ENCODE data around the gene PTPRG. TPM values are rescaled to one million over a fixed set of nuclear protein-coding genes. Genes with fewer than 3 reads are reported as not detected.
A peak's percentile ranks its signal among the peaks of the same experiment; 100 is the strongest.

The PTPRG gene
- total RNA-seq, 1 experiment from 2014 or later, result 69.3 TPM

DNA sequence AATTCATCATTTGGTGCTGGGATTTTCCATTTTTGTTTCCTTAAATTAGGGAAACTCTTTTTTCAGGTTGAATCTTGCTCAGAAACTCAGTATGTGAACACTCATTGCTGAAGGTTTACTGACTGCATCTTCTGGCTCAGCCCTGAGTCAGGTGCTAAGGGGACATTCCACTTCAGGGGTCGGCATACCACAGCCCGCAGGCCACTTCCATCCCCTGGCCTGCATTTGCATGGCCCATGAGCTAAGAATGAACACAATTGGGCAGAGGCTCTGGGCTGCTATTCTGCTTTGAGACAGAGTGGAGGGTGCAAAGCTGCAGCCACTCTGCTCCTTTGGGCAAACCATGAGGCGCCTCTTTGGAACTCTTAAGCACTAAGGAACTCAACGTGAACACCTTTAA, 647.0 kb downstream of the PTPRG start:
- H3K4me1 Mint-ChIP-seq, result peaks cover 6 to 9% of the 10 kb centered on the region in 2 experiments; a peak in 3 of 4 replicates
- no peak overlapping the region for H2BK120ac ChIP-seq (ENCODE audit: low read depth, low read length, poor library complexity, severe bottlenecking)

More for the DNA sequence above, 647.0 kb downstream of the PTPRG start:
- Histone ChIP-seq H3K9me3 (ENCODE audit: control insufficient read depth, low read depth, low read length) (no peaks in the 10 kb centered on the region), H3K9ac (ENCODE audit: extremely low read depth, insufficient read length, low read length) (no peak overlapping the region), H2BK12ac (ENCODE audit: insufficient read length, low read depth, low read length) (no peak overlapping the region), H2BK20ac (ENCODE audit: low read depth, low read length, poor library complexity, severe bottlenecking) (no peak overlapping the region), H3K79me2 (ENCODE audit: insufficient read depth, low read length) (no peaks in the 10 kb centered on the region), H3K27ac (ENCODE audit: insufficient read length, low read depth, low read length) (no peak overlapping the region), H3K27me3 (ENCODE audit: insufficient read depth, low read length) (no peaks in the 10 kb centered on the region), H2AK5ac (ENCODE audit: insufficient read length, low read length) (no peak overlapping the region), H3K18ac (ENCODE audit: insufficient read length, low read depth, low read length) (no peak overlapping the region), H3K23ac (ENCODE audit: insufficient read length, low read depth, low read length) (no peak overlapping the region), H3K56ac (ENCODE audit: insufficient read length, low read depth, low read length) (no peak overlapping the region), H4K8ac (replicated peaks; ENCODE audit: insufficient read length, low read depth, low read length) (no peak overlapping the region), H4K5ac (ENCODE audit: insufficient read length, low read depth, low read length) (no peak overlapping the region), H3K23me2 (ENCODE audit: insufficient read length, low read depth, low read length, poor library complexity, severe bottlenecking) (no peaks in the 10 kb centered on the region), H3K4me2 (ENCODE audit: insufficient read depth, insufficient read length, low read length) (no peak overlapping the region), H2BK5ac (ENCODE audit: insufficient read length, low read length) (no peak overlapping the region), H2AFZ (ENCODE audit: low read length) (no peak overlapping the region), H3K79me1 (ENCODE audit: insufficient read depth, low read depth, low read length, poor library complexity, severe bottlenecking) (no peaks in the 10 kb centered on the region), H3T11ph (ENCODE audit: low read length) (no peak overlapping the region), H4K20me1 (ENCODE audit: control insufficient read depth, insufficient read depth, insufficient read length) (no peaks in the 10 kb centered on the region), H2BK15ac (ENCODE audit: low read depth, low read length) (no peak overlapping the region), H4K91ac (ENCODE audit: insufficient read length, low read depth, low read length) (no peak overlapping the region), H3K4ac (ENCODE audit: low read depth, low read length) (no peak overlapping the region), H3K14ac (ENCODE audit: insufficient read depth, low read length) (no peak overlapping the region), H3K4me1 (ENCODE audit: insufficient read depth, low read length) (no peaks in the 10 kb centered on the region)
- Mint-ChIP-seq H3K36me3 (ENCODE audit: insufficient read depth in 1 of 3, low read depth in 3 of 3) (peaks cover 18 to 31% (median 21%) of the 10 kb centered on the region in 3 experiments; a peak in 6 of 7 replicates), H3K27ac (peak overlapping the region in 1 of 3 experiments; percentile 68; a peak in 1 of 7 replicates), H3K4me3 (no peak overlapping the region), H3K9me3 (no peaks in the 10 kb centered on the region), H3K27me3 (ENCODE audit: low read depth) (no peaks in the 10 kb centered on the region; the same call in 1 of the 2 replicates)
- DNase-seq, result no peak
- TF ChIP-seq, protein P1, sequence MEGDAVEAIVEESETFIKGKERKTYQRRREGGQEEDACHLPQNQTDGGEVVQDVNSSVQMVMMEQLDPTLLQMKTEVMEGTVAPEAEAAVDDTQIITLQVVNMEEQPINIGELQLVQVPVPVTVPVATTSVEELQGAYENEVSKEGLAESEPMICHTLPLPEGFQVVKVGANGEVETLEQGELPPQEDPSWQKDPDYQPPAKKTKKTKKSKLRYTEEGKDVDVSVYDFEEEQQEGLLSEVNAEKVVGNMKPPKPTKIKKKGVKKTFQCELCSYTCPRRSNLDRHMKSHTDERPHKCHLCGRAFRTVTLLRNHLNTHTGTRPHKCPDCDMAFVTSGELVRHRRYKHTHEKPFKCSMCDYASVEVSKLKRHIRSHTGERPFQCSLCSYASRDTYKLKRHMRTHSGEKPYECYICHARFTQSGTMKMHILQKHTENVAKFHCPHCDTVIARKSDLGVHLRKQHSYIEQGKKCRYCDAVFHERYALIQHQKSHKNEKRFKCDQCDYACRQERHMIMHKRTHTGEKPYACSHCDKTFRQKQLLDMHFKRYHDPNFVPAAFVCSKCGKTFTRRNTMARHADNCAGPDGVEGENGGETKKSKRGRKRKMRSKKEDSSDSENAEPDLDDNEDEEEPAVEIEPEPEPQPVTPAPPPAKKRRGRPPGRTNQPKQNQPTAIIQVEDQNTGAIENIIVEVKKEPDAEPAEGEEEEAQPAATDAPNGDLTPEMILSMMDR (conservative IDR thresholded peaks at IDR 0.05), result no peak
- no CpG with 5 or more reads among the region's 4 CpGs for WGBS (ENCODE audit: extremely low coverage, insufficient read length, low lambda C conversion rate)
